ENCODE results near the gene DLGAP4. TPM values are rescaled to one million over a fixed set of nuclear protein-coding genes. Genes with fewer than 3 reads are reported as not detected.

Gene DLGAP4
- total and polyA plus RNA-seq, 2 of the 13 experiments (the other 11 are each of a cell fraction or from before 2014, with no cell fraction given): 15.2 to 26.7 TPM

- TF ChIP-seq, protein P1, sequence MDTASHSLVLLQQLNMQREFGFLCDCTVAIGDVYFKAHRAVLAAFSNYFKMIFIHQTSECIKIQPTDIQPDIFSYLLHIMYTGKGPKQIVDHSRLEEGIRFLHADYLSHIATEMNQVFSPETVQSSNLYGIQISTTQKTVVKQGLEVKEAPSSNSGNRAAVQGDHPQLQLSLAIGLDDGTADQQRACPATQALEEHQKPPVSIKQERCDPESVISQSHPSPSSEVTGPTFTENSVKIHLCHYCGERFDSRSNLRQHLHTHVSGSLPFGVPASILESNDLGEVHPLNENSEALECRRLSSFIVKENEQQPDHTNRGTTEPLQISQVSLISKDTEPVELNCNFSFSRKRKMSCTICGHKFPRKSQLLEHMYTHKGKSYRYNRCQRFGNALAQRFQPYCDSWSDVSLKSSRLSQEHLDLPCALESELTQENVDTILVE (CRISPR knock-in tag; IDR thresholded peaks at IDR 0.05): no peak
- no peak for TF ChIP-seq ARNT (IDR thresholded peaks at IDR 0.05)
- no peak for TF ChIP-seq ZNF496 (CRISPR knock-in tag; IDR thresholded peaks at IDR 0.05; ENCODE audit: insufficient replicate concordance)
- TF ChIP-seq ZNF333 (CRISPR knock-in tag; IDR thresholded peaks at IDR 0.05; ENCODE audit: borderline replicate concordance): peak; percentile 95; the same call in 1 of the 2 replicates
- TF ChIP-seq, protein P2, sequence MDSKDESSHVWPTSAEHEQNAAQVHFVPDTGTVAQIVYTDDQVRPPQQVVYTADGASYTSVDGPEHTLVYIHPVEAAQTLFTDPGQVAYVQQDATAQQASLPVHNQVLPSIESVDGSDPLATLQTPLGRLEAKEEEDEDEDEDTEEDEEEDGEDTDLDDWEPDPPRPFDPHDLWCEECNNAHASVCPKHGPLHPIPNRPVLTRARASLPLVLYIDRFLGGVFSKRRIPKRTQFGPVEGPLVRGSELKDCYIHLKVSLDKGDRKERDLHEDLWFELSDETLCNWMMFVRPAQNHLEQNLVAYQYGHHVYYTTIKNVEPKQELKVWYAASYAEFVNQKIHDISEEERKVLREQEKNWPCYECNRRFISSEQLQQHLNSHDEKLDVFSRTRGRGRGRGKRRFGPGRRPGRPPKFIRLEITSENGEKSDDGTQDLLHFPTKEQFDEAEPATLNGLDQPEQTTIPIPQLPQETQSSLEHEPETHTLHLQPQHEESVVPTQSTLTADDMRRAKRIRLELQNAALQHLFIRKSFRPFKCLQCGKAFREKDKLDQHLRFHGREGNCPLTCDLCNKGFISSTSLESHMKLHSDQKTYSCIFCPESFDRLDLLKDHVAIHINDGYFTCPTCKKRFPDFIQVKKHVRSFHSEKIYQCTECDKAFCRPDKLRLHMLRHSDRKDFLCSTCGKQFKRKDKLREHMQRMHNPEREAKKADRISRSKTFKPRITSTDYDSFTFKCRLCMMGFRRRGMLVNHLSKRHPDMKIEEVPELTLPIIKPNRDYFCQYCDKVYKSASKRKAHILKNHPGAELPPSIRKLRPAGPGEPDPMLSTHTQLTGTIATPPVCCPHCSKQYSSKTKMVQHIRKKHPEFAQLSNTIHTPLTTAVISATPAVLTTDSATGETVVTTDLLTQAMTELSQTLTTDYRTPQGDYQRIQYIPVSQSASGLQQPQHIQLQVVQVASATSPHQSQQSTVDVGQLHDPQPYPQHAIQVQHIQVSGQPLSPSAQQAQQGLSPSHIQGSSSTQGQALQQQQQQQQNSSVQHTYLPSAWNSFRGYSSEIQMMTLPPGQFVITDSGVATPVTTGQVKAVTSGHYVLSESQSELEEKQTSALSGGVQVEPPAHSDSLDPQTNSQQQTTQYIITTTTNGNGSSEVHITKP (CRISPR knock-in tag; IDR thresholded peaks at IDR 0.05; ENCODE audit: low read depth): no peak
- no peak for TF ChIP-seq PAX8 (CRISPR knock-in tag; IDR thresholded peaks at IDR 0.05; ENCODE audit: borderline replicate concordance)
- peak; percentile 37 for TF ChIP-seq BHLHE40 (IDR thresholded peaks at IDR 0.05; ENCODE audit: low read length)
- peak; percentile 45; the same call in 1 of the 2 replicates for TF ChIP-seq SATB2 (CRISPR knock-in tag; IDR thresholded peaks at IDR 0.05)
- no peak for TF ChIP-seq DZIP1 (CRISPR knock-in tag; IDR thresholded peaks at IDR 0.05)
- peak; percentile 16; the same call in 1 of the 2 replicates for TF ChIP-seq DNMT1 (CRISPR knock-in tag; IDR thresholded peaks at IDR 0.05)
- no peak for TF ChIP-seq ZBTB7B (CRISPR knock-in tag; IDR thresholded peaks at IDR 0.05)
- TF ChIP-seq SSRP1 (CRISPR knock-in tag; IDR thresholded peaks at IDR 0.05): no peak; the same call in 1 of the 2 replicates
- no peak for TF ChIP-seq SP5 (CRISPR knock-in tag; IDR thresholded peaks at IDR 0.05; ENCODE audit: borderline replicate concordance, low read depth)
- 0 out of 2 replicates have a peak, but pooled peaks have one; percentile 25 for TF ChIP-seq HOXD1 (CRISPR knock-in tag; IDR thresholded peaks at IDR 0.05)
- TF ChIP-seq MYPOP (CRISPR knock-in tag; IDR thresholded peaks at IDR 0.05): no peak
- peak; percentile 59 for TF ChIP-seq ZGPAT (CRISPR knock-in tag; IDR thresholded peaks at IDR 0.05)
- no peak for TF ChIP-seq FOSL1 (CRISPR knock-in tag; IDR thresholded peaks at IDR 0.05; ENCODE audit: borderline replicate concordance)
- 0 out of 2 replicates have a peak, but pooled peaks have one; percentile 13 for TF ChIP-seq ZNF737 (CRISPR knock-in tag; IDR thresholded peaks at IDR 0.05; ENCODE audit: borderline replicate concordance)
- peak; percentile 49 for TF ChIP-seq SKI (IDR thresholded peaks at IDR 0.05; ENCODE audit: partially characterized antibody)
Measured at GRCh38 chr20:36574366-36575135, 268.4 kb downstream of the DLGAP4 start (continued).

Measured in HepG2 (cell line).